ENCODE measurements around the gene HS6ST1. TPM values are rescaled to one million over a fixed set of nuclear protein-coding genes. Genes with fewer than 3 reads are reported as not detected.

The HS6ST1 gene
- total RNA-seq, 1 experiment from 2014 or later: 22.0 TPM

DNA sequence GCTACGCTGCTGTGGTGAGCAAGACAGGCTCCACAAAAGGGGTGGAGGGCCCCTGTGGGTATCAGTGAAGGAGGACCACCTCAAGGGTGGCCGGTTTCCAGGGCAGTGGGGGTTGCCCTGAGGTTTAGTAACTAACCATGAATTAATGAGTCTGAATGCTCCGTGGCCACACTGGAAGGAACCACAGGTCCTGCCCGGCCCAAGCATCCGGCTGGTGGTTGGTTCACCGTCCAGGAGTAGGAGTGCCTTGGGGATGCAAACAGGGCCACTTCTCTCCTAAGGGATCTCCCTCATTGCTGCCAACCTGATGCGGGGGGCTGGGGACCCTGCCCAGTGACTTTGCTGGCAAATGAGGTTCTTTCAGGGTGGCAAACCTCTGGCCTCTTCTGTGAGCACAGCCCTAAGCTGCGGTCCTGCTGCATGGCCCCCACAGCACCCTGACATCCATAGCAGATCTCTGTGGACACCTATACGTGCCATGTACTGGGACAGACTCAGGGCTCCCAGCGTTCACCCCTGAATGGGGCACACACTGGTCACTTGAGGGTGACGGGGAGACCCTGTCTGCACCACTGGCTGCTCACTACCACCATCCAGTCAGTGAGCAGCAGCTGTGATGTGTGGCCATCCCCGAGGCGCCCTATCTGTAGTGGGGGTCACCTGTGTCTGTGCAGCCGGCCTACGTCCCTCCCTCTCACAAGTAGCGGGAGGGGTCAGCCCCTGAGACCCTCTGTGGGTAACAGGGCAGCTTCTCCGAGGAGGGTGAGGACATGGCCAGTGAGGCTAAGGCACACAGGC is 41.6 kb downstream of the HS6ST1 start:
- CTCF ChIA-PET: no interaction called here
- no peaks in the 10 kb centered on the region; the same call in 1 of the 2 replicates for H3K4me1 ChIP-seq (ENCODE audit: control insufficient read depth, insufficient read depth, low read length)
- H3K36me3 ChIP-seq (ENCODE audit: control insufficient read depth, insufficient read depth, low read length): no peaks in the 10 kb centered on the region
- in situ Hi-C loops (cut with HindIII; ENCODE audit: low pct_unique_long_range_greater_than_20kb, low sequenced_read_pairs) (no loop called here), intact Hi-C loops (cut with micrococcal nuclease; ENCODE audit: unreplicated experiment) (no loop called here)
- no peak overlapping the region for H3K27ac ChIP-seq (ENCODE audit: low read length)
- ATAC-seq (no peak), DNase-seq (ENCODE audit: low read depth, low spot score) (no peak)
- no TSS peak for BruUV-seq (replicated peaks)
- TF ChIP-seq, protein P1, sequence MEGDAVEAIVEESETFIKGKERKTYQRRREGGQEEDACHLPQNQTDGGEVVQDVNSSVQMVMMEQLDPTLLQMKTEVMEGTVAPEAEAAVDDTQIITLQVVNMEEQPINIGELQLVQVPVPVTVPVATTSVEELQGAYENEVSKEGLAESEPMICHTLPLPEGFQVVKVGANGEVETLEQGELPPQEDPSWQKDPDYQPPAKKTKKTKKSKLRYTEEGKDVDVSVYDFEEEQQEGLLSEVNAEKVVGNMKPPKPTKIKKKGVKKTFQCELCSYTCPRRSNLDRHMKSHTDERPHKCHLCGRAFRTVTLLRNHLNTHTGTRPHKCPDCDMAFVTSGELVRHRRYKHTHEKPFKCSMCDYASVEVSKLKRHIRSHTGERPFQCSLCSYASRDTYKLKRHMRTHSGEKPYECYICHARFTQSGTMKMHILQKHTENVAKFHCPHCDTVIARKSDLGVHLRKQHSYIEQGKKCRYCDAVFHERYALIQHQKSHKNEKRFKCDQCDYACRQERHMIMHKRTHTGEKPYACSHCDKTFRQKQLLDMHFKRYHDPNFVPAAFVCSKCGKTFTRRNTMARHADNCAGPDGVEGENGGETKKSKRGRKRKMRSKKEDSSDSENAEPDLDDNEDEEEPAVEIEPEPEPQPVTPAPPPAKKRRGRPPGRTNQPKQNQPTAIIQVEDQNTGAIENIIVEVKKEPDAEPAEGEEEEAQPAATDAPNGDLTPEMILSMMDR (IDR thresholded peaks at IDR 0.05): no peak
- TF ChIP-seq, protein P2, sequence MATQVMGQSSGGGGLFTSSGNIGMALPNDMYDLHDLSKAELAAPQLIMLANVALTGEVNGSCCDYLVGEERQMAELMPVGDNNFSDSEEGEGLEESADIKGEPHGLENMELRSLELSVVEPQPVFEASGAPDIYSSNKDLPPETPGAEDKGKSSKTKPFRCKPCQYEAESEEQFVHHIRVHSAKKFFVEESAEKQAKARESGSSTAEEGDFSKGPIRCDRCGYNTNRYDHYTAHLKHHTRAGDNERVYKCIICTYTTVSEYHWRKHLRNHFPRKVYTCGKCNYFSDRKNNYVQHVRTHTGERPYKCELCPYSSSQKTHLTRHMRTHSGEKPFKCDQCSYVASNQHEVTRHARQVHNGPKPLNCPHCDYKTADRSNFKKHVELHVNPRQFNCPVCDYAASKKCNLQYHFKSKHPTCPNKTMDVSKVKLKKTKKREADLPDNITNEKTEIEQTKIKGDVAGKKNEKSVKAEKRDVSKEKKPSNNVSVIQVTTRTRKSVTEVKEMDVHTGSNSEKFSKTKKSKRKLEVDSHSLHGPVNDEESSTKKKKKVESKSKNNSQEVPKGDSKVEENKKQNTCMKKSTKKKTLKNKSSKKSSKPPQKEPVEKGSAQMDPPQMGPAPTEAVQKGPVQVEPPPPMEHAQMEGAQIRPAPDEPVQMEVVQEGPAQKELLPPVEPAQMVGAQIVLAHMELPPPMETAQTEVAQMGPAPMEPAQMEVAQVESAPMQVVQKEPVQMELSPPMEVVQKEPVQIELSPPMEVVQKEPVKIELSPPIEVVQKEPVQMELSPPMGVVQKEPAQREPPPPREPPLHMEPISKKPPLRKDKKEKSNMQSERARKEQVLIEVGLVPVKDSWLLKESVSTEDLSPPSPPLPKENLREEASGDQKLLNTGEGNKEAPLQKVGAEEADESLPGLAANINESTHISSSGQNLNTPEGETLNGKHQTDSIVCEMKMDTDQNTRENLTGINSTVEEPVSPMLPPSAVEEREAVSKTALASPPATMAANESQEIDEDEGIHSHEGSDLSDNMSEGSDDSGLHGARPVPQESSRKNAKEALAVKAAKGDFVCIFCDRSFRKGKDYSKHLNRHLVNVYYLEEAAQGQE (IDR thresholded peaks at IDR 0.05; ENCODE audit: insufficient read depth in 1 of 2, low read depth in 2 of 2, low read length in 1 of 2): no peak
- POLR2A ChIA-PET: no interaction called here
- no peak overlapping the region for H3K4me3 ChIP-seq (ENCODE audit: low read depth in 2 of 2, low read length in 2 of 2)
- no peaks in the 10 kb centered on the region for H3K9me3 ChIP-seq (ENCODE audit: control insufficient read depth, insufficient read depth, low read depth, low read length)
- H3K27me3 ChIP-seq (ENCODE audit: control insufficient read depth, insufficient read depth, low read length): no peaks in the 10 kb centered on the region

DNA sequence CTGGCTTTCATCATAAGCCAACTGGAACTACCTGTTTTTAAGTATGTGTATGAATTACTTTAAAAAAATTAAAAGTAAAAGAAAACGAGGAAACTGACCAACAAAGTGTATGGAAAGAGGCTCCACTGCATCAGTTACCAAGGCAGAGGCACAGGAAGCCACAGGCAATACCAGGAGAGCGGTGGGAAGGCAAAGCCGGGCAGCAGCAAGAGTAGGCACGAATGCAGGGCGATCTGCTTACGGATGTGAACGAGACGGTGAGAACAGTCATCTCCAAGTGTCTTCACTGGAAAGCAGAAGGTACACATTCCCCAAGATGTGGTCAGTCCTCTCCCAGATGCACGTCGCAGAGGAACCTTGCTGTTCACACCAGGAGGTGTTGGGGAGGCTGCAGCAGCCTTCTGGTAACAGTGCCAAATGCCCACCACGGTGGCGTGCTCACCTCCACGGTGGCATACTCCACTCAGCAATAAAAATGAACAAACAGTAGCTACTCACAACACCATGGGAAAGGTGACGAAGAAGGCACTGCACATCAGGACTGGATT is 43.1 kb downstream of the HS6ST1 start:
- intact Hi-C loops (cut with micrococcal nuclease; ENCODE audit: unreplicated experiment): no loop called here
- no peak overlapping the region for H3K4me3 ChIP-seq (ENCODE audit: low read depth in 2 of 2, low read length in 2 of 2)
- H3K9me3 ChIP-seq (ENCODE audit: control insufficient read depth, insufficient read depth, low read depth, low read length): no peaks in the 10 kb centered on the region
- no peaks in the 10 kb centered on the region for H3K4me1 ChIP-seq (ENCODE audit: control insufficient read depth, insufficient read depth, low read length)
- no peak for ATAC-seq
- no peaks in the 10 kb centered on the region for H3K36me3 ChIP-seq (ENCODE audit: control insufficient read depth, insufficient read depth, low read length)
- BruUV-seq (replicated peaks): no TSS peak
- in situ Hi-C loops (cut with HindIII; ENCODE audit: low pct_unique_long_range_greater_than_20kb, low sequenced_read_pairs): no loop called here
- no peaks in the 10 kb centered on the region for H3K27me3 ChIP-seq (ENCODE audit: control insufficient read depth, insufficient read depth, low read length)
- DNase-seq (ENCODE audit: low read depth, low spot score): no peak
- CTCF ChIA-PET: no interaction called here
- no peak overlapping the region for H3K27ac ChIP-seq (ENCODE audit: low read length)
- POLR2A ChIA-PET: no interaction called here
- TF ChIP-seq, protein P2 (IDR thresholded peaks at IDR 0.05; ENCODE audit: insufficient read depth in 1 of 2, low read depth in 2 of 2, low read length in 1 of 2): no peak
- TF ChIP-seq POLR2AphosphoS5 (IDR thresholded peaks at IDR 0.05; ENCODE audit: low read depth, low read length): no peak
- TF ChIP-seq SIN3A (IDR thresholded peaks at IDR 0.05; ENCODE audit: borderline replicate concordance, insufficient read depth, low read depth, low read length): no peak
- no peak for TF ChIP-seq TCF7L2 (IDR thresholded peaks at IDR 0.05; ENCODE audit: low read depth, low read length)
- TF ChIP-seq, protein P1 (IDR thresholded peaks at IDR 0.05): no peak

Data from Panc1 (cell line).